Measurements from ENCODE around the gene PNLIPRP3. TPM values are rescaled to one million over a fixed set of nuclear protein-coding genes. Genes with fewer than 3 reads are reported as not detected.

The PNLIPRP3 gene
- total RNA-seq, 1 donor from 2014 or later: not detected

GRCh38 chr10:116410351-116410750 is 17.3 kb upstream of the PNLIPRP3 start:
- Mint-ChIP-seq H3K36me3 (ENCODE audit: low read depth) (no peaks in the 10 kb centered on the region), H3K9me3 (ENCODE audit: low read depth) (peaks cover 3% of the 10 kb centered on the region), H3K4me1 (ENCODE audit: low read depth) (no peaks in the 10 kb centered on the region), H3K27me3 (ENCODE audit: low read depth) (peaks cover 8% of the 10 kb centered on the region), H3K4me3 (ENCODE audit: unreplicated experiment) (no peak overlapping the region), H3K27ac (ENCODE audit: unreplicated experiment) (no peak overlapping the region)
- no peak for TF ChIP-seq CTCF (IDR thresholded peaks at IDR 0.05)
- no peak for DNase-seq (ENCODE audit: low spot score)

GRCh38 chr10:116417821-116418220 is 9.8 kb upstream of the PNLIPRP3 start:
- Mint-ChIP-seq H3K27ac (ENCODE audit: unreplicated experiment) (no peak overlapping the region), H3K4me1 (ENCODE audit: low read depth) (no peaks in the 10 kb centered on the region), H3K9me3 (ENCODE audit: low read depth) (no peaks in the 10 kb centered on the region), H3K4me3 (ENCODE audit: unreplicated experiment) (no peak overlapping the region), H3K27me3 (ENCODE audit: low read depth) (no peaks in the 10 kb centered on the region), H3K36me3 (ENCODE audit: low read depth) (no peaks in the 10 kb centered on the region)
- DNase-seq (ENCODE audit: low spot score): no peak
- no peak for TF ChIP-seq CTCF (IDR thresholded peaks at IDR 0.05)

GRCh38 chr10:116418389-116418788 is 9.3 kb upstream of the PNLIPRP3 start:
- Mint-ChIP-seq H3K4me3 (ENCODE audit: unreplicated experiment) (no peak overlapping the region), H3K4me1 (ENCODE audit: low read depth) (no peaks in the 10 kb centered on the region), H3K36me3 (ENCODE audit: low read depth) (no peaks in the 10 kb centered on the region), H3K27me3 (ENCODE audit: low read depth) (no peaks in the 10 kb centered on the region), H3K27ac (ENCODE audit: unreplicated experiment) (no peak overlapping the region), H3K9me3 (ENCODE audit: low read depth) (no peaks in the 10 kb centered on the region)
- TF ChIP-seq CTCF (IDR thresholded peaks at IDR 0.05): no peak
- no peak for DNase-seq (ENCODE audit: low spot score)

- Mint-ChIP-seq H3K36me3 (ENCODE audit: low read depth) (no peaks in the 10 kb centered on the region), H3K27ac (ENCODE audit: unreplicated experiment) (no peak overlapping the region), H3K27me3 (ENCODE audit: low read depth) (peaks cover 3% of the 10 kb centered on the region), H3K4me1 (ENCODE audit: low read depth) (no peaks in the 10 kb centered on the region), H3K9me3 (ENCODE audit: low read depth) (no peaks in the 10 kb centered on the region), H3K4me3 (ENCODE audit: unreplicated experiment) (no peak overlapping the region)
- DNase-seq (ENCODE audit: low spot score): no peak
- no peak for TF ChIP-seq CTCF (IDR thresholded peaks at IDR 0.05)
Measured at GRCh38 chr10:116421815-116422214, 5.8 kb upstream of the PNLIPRP3 start.

- no peak overlapping the region for H3K27ac Mint-ChIP-seq (ENCODE audit: unreplicated experiment)
- no peak for DNase-seq (ENCODE audit: low spot score)
- no peak overlapping the region for H3K4me3 Mint-ChIP-seq (ENCODE audit: unreplicated experiment)
- H3K27me3 Mint-ChIP-seq (ENCODE audit: low read depth): peaks cover 3% of the 10 kb centered on the region
- no peaks in the 10 kb centered on the region for H3K4me1 Mint-ChIP-seq (ENCODE audit: low read depth)
- H3K9me3 Mint-ChIP-seq (ENCODE audit: low read depth): no peaks in the 10 kb centered on the region
- H3K36me3 Mint-ChIP-seq (ENCODE audit: low read depth): no peaks in the 10 kb centered on the region
- TF ChIP-seq CTCF (IDR thresholded peaks at IDR 0.05): no peak
Measured at GRCh38 chr10:116429288-116429977, 1.8 kb downstream of the PNLIPRP3 start.

Data from chondrocyte (in vitro differentiated cells).